Stimulated activated naive CD8-positive, alpha-beta T cell treated with anti-CD3 and anti-CD28 coated beads, Interleukin-15, amount 100 ng/mL, for 72 hours (primary cell): ENCODE measurements around the gene RHOV.

Experiments used
- ATAC-seq: fragments of 150-1000 bp; cut with Tn5 transposase; 2 replicates; pipeline ENCODE4 v1.10.0; 2021; ENCODE audit warnings: mild to moderate bottlenecking, moderate library complexity
- DNase-seq, 2 donors: peaks; one replicate each; pipeline ENCODE4 v3.0.0; 2021 to 2022
- H3K27ac Mint-ChIP-seq, 2 donors: one replicate each; pipeline ENCODE4 v1.8.0; 2022; ENCODE audit warnings: mild to moderate bottlenecking in 2 of 2, mixed read lengths in 2 of 2, moderate library complexity in 2 of 2
- H3K27me3 Mint-ChIP-seq: one replicate; pipeline ENCODE4 v1.8.0; 2022; ENCODE audit warnings: mixed read lengths
- H3K4me1 Mint-ChIP-seq: one replicate; pipeline ENCODE4 v1.8.0; 2022; ENCODE audit warnings: mild to moderate bottlenecking, mixed read lengths
- H3K4me3 Mint-ChIP-seq, 2 donors: one replicate each; pipeline ENCODE4 v1.8.0; 2022; ENCODE audit warnings: mild to moderate bottlenecking in 2 of 2, mixed read lengths in 2 of 2, moderate library complexity in 1 of 2
- H3K9me3 Mint-ChIP-seq, 2 donors: one replicate each; pipeline ENCODE4 v1.8.0; 2022; ENCODE audit warnings: mixed read lengths in 2 of 2

Gene RHOV

GRCh38 chr15:40909662-40910630, 35.9 kb upstream of the RHOV start:
- DNase-seq: no peak
- H3K27ac Mint-ChIP-seq: peak overlapping the region in 1 of 2 donors; percentile 35
- ATAC-seq: no peak
- no peaks in the 10 kb centered on the region for H3K27me3 Mint-ChIP-seq
- H3K9me3 Mint-ChIP-seq: no peaks in the 10 kb centered on the region
- H3K4me3 Mint-ChIP-seq: no peak overlapping the region
- H3K4me1 Mint-ChIP-seq: peaks cover 35% of the 10 kb centered on the region

GRCh38 chr15:40908095-40908494, 34.1 kb upstream of the RHOV start:
- ATAC-seq (no peak), DNase-seq (no peak)
- Mint-ChIP-seq H3K9me3 (no peaks in the 10 kb centered on the region), H3K27me3 (no peaks in the 10 kb centered on the region), H3K4me3 (peak overlapping the region; percentile 24 to 32), H3K4me1 (peaks cover 53% of the 10 kb centered on the region), H3K27ac (no peak overlapping the region)

- Mint-ChIP-seq H3K4me3 (peak overlapping the region; percentile 90 to 95), H3K4me1 (peaks cover 62% of the 10 kb centered on the region), H3K27ac (peak overlapping the region; percentile 88 to 95), H3K27me3 (no peaks in the 10 kb centered on the region), H3K9me3 (no peaks in the 10 kb centered on the region)
- peak; percentile 68 for ATAC-seq
- DNase-seq: peak; percentile 55 to 77
These were observed 33.2 kb upstream of the RHOV start for GRCh38 chr15:40906991-40907802.

- peak overlapping the region in 1 of 2 donors; percentile 12 for H3K27ac Mint-ChIP-seq
- H3K4me3 Mint-ChIP-seq: peak overlapping the region; percentile 90 to 95
- DNase-seq (peak; percentile 85 to 87), ATAC-seq (peak; percentile 87)
- peaks cover 65% of the 10 kb centered on the region for H3K4me1 Mint-ChIP-seq
- no peaks in the 10 kb centered on the region for H3K27me3 Mint-ChIP-seq
- no peaks in the 10 kb centered on the region for H3K9me3 Mint-ChIP-seq
These were observed 32.3 kb upstream of the RHOV start for GRCh38 chr15:40906091-40906990.

GRCh38 chr15:40904552-40905201, 30.6 kb upstream of the RHOV start:
- ATAC-seq: no peak
- no peaks in the 10 kb centered on the region for H3K27me3 Mint-ChIP-seq
- DNase-seq: no peak
- H3K27ac Mint-ChIP-seq: no peak overlapping the region
- peaks cover 62% of the 10 kb centered on the region for H3K4me1 Mint-ChIP-seq
- no peaks in the 10 kb centered on the region for H3K9me3 Mint-ChIP-seq
- no peak overlapping the region for H3K4me3 Mint-ChIP-seq

GRCh38 chr15:40902605-40903561, 28.8 kb upstream of the RHOV start:
- peak overlapping the region; percentile 41 to 81 for H3K27ac Mint-ChIP-seq
- H3K9me3 Mint-ChIP-seq: no peaks in the 10 kb centered on the region
- no peak for ATAC-seq
- no peak for DNase-seq
- no peaks in the 10 kb centered on the region for H3K27me3 Mint-ChIP-seq
- peaks cover 56% of the 10 kb centered on the region for H3K4me1 Mint-ChIP-seq
- H3K4me3 Mint-ChIP-seq: no peak overlapping the region

- Mint-ChIP-seq H3K9me3 (no peaks in the 10 kb centered on the region), H3K4me1 (peaks cover 54% of the 10 kb centered on the region), H3K4me3 (no peak overlapping the region), H3K27ac (no peak overlapping the region), H3K27me3 (no peaks in the 10 kb centered on the region)
- ATAC-seq (no peak), DNase-seq (no peak)
These were observed 27.0 kb upstream of the RHOV start for GRCh38 chr15:40901053-40901443.

GRCh38 chr15:40900256-40901052, 26.4 kb upstream of the RHOV start:
- H3K4me1 Mint-ChIP-seq: peaks cover 60% of the 10 kb centered on the region
- ATAC-seq: no peak
- no peak overlapping the region for H3K4me3 Mint-ChIP-seq
- no peaks in the 10 kb centered on the region for H3K27me3 Mint-ChIP-seq
- H3K27ac Mint-ChIP-seq: peak overlapping the region in 1 of 2 donors; percentile 56
- no peak for DNase-seq
- H3K9me3 Mint-ChIP-seq: no peaks in the 10 kb centered on the region

- H3K4me1 Mint-ChIP-seq: peaks cover 65% of the 10 kb centered on the region
- no peaks in the 10 kb centered on the region for H3K27me3 Mint-ChIP-seq
- no peak overlapping the region for H3K27ac Mint-ChIP-seq
- H3K9me3 Mint-ChIP-seq: no peaks in the 10 kb centered on the region
- no peak overlapping the region for H3K4me3 Mint-ChIP-seq
- DNase-seq (no peak), ATAC-seq (no peak)
These were observed 25.6 kb upstream of the RHOV start for GRCh38 chr15:40899536-40900207.

GRCh38 chr15:40894681-40895448, 20.8 kb upstream of the RHOV start:
- peak overlapping the region; percentile 99 for H3K27ac Mint-ChIP-seq
- no peaks in the 10 kb centered on the region for H3K27me3 Mint-ChIP-seq
- peak overlapping the region; percentile 100 for H3K4me3 Mint-ChIP-seq
- peaks cover 61% of the 10 kb centered on the region for H3K4me1 Mint-ChIP-seq
- ATAC-seq (peak; percentile 75), DNase-seq (peak; percentile 66 to 69)
- no peaks in the 10 kb centered on the region for H3K9me3 Mint-ChIP-seq

GRCh38 chr15:40893733-40894680, 20.0 kb upstream of the RHOV start, which contains the start of gene VPS18:
Gene VPS18 (plus strand): TSS chr15:40894450. CDS start chr15:40894769, 319 bp downstream.
- no peaks in the 10 kb centered on the region for H3K9me3 Mint-ChIP-seq
- peak within 1 kb of the TSS; percentile 100 for H3K4me3 Mint-ChIP-seq
- peak within 1 kb of the TSS; percentile 99 for H3K27ac Mint-ChIP-seq
- H3K4me1 Mint-ChIP-seq: peaks cover 61% of the 10 kb centered on the region
- no peaks in the 10 kb centered on the region for H3K27me3 Mint-ChIP-seq
- peak; percentile 98 for DNase-seq
- ATAC-seq: peak; percentile 99
